ENCODE data around the gene LHPP.

DNA sequence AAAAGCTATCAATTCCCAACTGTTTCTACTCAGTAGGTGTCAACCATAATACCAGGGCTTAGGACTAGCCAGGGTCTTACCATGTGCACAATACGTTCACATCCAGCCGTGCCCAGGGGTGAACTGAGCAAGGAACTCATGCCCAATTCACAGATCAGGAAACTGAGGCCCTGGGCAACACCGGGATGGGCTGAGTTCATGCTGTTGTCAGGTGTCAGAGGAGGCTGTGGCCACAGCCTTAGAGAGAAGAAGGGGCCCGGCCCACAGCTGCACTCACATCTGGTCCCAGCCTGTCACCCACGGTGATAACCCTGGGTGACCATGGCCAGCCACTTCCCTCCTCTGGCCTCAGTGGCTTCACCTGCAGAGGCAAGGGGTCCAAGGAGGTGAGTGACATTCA is 190.6 kb downstream of the LHPP start:
- TF ChIP-seq, protein P1, sequence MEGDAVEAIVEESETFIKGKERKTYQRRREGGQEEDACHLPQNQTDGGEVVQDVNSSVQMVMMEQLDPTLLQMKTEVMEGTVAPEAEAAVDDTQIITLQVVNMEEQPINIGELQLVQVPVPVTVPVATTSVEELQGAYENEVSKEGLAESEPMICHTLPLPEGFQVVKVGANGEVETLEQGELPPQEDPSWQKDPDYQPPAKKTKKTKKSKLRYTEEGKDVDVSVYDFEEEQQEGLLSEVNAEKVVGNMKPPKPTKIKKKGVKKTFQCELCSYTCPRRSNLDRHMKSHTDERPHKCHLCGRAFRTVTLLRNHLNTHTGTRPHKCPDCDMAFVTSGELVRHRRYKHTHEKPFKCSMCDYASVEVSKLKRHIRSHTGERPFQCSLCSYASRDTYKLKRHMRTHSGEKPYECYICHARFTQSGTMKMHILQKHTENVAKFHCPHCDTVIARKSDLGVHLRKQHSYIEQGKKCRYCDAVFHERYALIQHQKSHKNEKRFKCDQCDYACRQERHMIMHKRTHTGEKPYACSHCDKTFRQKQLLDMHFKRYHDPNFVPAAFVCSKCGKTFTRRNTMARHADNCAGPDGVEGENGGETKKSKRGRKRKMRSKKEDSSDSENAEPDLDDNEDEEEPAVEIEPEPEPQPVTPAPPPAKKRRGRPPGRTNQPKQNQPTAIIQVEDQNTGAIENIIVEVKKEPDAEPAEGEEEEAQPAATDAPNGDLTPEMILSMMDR (conservative IDR thresholded peaks at IDR 0.05 in 1 of 2, IDR thresholded peaks at IDR 0.05 in 1 of 2; ENCODE audit: low read depth in 1 of 2, low read length in 2 of 2), result no peak
- TF ChIP-seq EZH2 (IDR thresholded peaks at IDR 0.05; ENCODE audit: low read length, missing control alignments), result no peak
